ENCODE data around the gene KDM4B.
"Not testable (repeated sequence)": the region's sequence is repeated elsewhere in the genome, so short reads cannot be mapped to it uniquely, and the experiment has no call there.

DNA sequence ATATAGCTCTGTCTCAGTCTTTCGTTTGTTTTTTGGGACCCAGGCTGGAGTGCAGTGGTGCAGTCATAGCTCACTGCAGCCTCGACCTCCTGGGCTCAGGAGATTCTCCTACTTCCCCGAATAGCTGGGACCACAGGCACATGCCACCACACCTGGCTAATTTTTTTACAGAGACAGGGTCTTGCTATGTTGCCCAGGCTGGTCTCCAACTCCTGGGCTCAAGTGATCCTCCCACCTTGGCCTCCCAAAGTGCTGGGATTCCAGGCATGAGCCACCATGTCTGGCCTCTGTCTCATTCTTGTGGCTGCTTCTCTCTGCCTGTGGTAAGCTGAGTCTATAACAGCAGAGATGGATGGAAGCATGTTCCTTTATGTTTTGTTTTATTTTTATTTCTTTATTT lies 226.7 kb downstream of the KDM4B start:
- TF ChIP-seq POLR2A (IDR thresholded peaks at IDR 0.05; ENCODE audit: low read length); GATA1 (IDR thresholded peaks at IDR 0.05; ENCODE audit: low read depth, low read length): not testable (repeated sequence)
